ENCODE results near the gene ANKRD49. TPM values are rescaled to one million over a fixed set of nuclear protein-coding genes. Genes with fewer than 3 reads are reported as not detected.
A peak's percentile ranks its signal among the peaks of the same experiment; 100 is the strongest.

The ANKRD49 gene
- total and polyA plus RNA-seq, 2 of the 8 experiments (the other 6 are each of a cell fraction or from before 2014, with no cell fraction given), result 7.4 to 12.2 TPM

DNA sequence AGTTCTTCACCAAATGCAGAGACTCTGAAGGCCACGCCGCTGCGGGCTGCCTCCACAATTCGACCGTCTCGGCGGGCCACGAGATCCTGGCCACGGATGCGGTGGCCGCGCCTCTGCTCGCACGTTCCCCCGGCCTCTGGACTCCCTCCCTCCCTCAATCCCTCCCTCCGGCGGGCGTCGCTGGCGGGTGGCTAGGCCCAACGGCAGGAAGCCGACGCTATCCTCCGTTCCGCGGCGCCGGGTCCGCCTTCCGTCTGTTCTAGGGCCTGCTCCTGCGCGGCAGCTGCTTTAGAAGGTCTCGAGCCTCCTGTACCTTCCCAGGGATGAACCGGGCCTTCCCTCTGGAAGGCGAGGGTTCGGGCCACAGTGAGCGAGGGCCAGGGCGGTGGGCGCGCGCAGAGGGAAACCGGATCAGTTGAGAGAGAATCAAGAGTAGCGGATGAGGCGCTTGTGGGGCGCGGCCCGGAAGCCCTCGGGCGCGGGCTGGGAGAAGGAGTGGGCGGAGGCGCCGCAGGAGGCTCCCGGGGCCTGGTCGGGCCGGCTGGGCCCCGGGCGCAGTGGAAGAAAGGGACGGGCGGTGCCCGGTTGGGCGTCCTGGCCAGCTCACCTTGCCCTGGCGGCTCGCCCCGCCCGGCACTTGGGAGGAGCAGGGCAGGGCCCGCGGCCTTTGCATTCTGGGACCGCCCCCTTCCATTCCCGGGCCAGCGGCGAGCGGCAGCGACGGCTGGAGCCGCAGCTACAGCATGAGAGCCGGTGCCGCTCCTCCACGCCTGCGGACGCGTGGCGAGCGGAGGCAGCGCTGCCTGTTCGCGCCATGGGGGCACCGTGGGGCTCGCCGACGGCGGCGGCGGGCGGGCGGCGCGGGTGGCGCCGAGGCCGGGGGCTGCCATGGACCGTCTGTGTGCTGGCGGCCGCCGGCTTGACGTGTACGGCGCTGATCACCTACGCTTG, 50.2 kb downstream of the ANKRD49 start, which contains the start of gene FUT4:
FUT4 (plus strand) TSS at position 227 of the 951 bp plus-strand sequence; CDS start at position 440, 213 bp downstream.
- Histone ChIP-seq H3K9ac (replicated peaks in 1 of 4; ENCODE audit: extremely low read depth in 1 of 4, low read depth in 3 of 4, low read length in 3 of 4) (peak within 1 kb of the TSS; percentile 55 to 79 (median 60)), H3K4me2 (ENCODE audit: insufficient read depth in 1 of 2, low read depth in 2 of 2, low read length in 2 of 2) (peak within 1 kb of the TSS; percentile 68 to 87), H4K5ac (ENCODE audit: insufficient read length, low read depth, low read length) (peak within 1 kb of the TSS; percentile 66), H3K27me3 (replicated peaks in 1 of 4; ENCODE audit: control insufficient read depth in 3 of 4, extremely low read depth in 1 of 4, insufficient read depth in 3 of 4, low read length in 3 of 4) (peaks cover 6 to 20% (median 18%) of the 10 kb centered on the region in 4 experiments), H2BK20ac (ENCODE audit: low read length) (no peak within 1 kb of the TSS), H2BK12ac (ENCODE audit: low read depth, low read length) (0 out of 2 replicates have a peak within 1 kb of the TSS, but pooled peaks have one; percentile 42), H2AFZ (ENCODE audit: low read length) (peak within 1 kb of the TSS; percentile 45; the same call in 1 of the 2 replicates), H3K79me2 (ENCODE audit: control insufficient read depth in 1 of 2, insufficient read depth in 2 of 2, low read length in 2 of 2) (no peaks in the 10 kb centered on the region), H3K18ac (ENCODE audit: extremely low read depth, low read length) (peak within 1 kb of the TSS; percentile 95), H2AK5ac (ENCODE audit: low read depth, low read length) (no peak within 1 kb of the TSS), H2BK120ac (replicated peaks; ENCODE audit: low read depth, low read length) (no peak within 1 kb of the TSS), H4K91ac (replicated peaks; ENCODE audit: insufficient read length, low read length) (peak within 1 kb of the TSS; percentile 93), H3K23ac (ENCODE audit: insufficient read length) (no peak within 1 kb of the TSS), H3K79me1 (ENCODE audit: low read depth, low read length) (0 out of 2 replicates have a peak, but pooled peaks cover 2% of the 10 kb centered on the region), H4K20me1 (replicated peaks in 1 of 2; ENCODE audit: control insufficient read depth in 1 of 2, insufficient read depth in 2 of 2, low read length in 2 of 2) (no peaks in the 10 kb centered on the region), H3K23me2 (ENCODE audit: low read depth, low read length) (peaks cover 18% of the 10 kb centered on the region), H3K4me3 (ENCODE audit: extremely low read depth in 1 of 4, insufficient read depth in 2 of 4, low read depth in 3 of 4, low read length in 4 of 4) (peak within 1 kb of the TSS; percentile 50 to 75 (median 57)), H2BK15ac (ENCODE audit: low read length) (no peak within 1 kb of the TSS), H3K56ac (replicated peaks; ENCODE audit: insufficient read length, low read depth, low read length) (peak within 1 kb of the TSS; percentile 56), H3K4me1 (replicated peaks in 1 of 4; ENCODE audit: control insufficient read depth in 3 of 4, insufficient read depth in 4 of 4, low read length in 3 of 4) (peaks cover 5 to 9% (median 8%) of the 10 kb centered on the region in 4 experiments; a peak in 6 of 7 replicates), H2BK5ac (ENCODE audit: low read depth, low read length) (peak within 1 kb of the TSS; percentile 82; the same call in 1 of the 2 replicates), H3K9me3 (ENCODE audit: insufficient read depth in 2 of 2, low read depth in 1 of 2, low read length in 1 of 2) (no peaks in the 10 kb centered on the region), H3K14ac (ENCODE audit: insufficient read length) (no peak within 1 kb of the TSS), H3K4ac (replicated peaks; ENCODE audit: insufficient read length, low read depth, low read length) (peak within 1 kb of the TSS; percentile 32), H3K36me3 (ENCODE audit: control insufficient read depth in 2 of 4, insufficient read depth in 4 of 4, low read length in 3 of 4) (no peaks in the 10 kb centered on the region), H4K8ac (ENCODE audit: extremely low read depth, insufficient read depth, low read length) (peak within 1 kb of the TSS; percentile 78), H3K27ac (ENCODE audit: low read depth, low read length) (0 out of 2 replicates have a peak within 1 kb of the TSS, but pooled peaks have one; percentile 23)
- ChIA-PET CTCF (ENCODE audit: partially characterized antibody) (interaction anchor here (0.8 to 1.4 kb wide), 3 partner anchors 12 to 772 kb away, joined by 3 to 4 read pairs (median 3); no protein-coding TSS in a partner anchor), POLR2A (ENCODE audit: partially characterized antibody) (interaction anchor here (0.9 to 1.2 kb wide), 4 partner anchors 22 to 523 kb away, joined by 3 read pairs; partner anchors contain the start of gene AMOTL1)
- 4% methylated on average over 47 of the region's 109 CpGs; no CpG with 5 or more reads in 1 of the 2 experiments for WGBS, 2 experiments (ENCODE audit: extremely low coverage in 1 of 2, insufficient coverage in 1 of 2, insufficient read length in 1 of 2, insufficient replicate concordance in 2 of 2, low coverage in 1 of 2, low lambda C conversion rate in 2 of 2, missing lambda C conversion rate in 1 of 2)
- FAIRE-seq (no peak), DNase-seq (ENCODE audit: low read depth in 1 of 2, low spot score in 2 of 2) (peak; percentile 51 to 89)
- peak; percentile 34; the same call in 1 of the 2 replicates for TF ChIP-seq TBP (IDR thresholded peaks at IDR 0.05; ENCODE audit: low read depth, low read length)
- TF ChIP-seq BACH1 (IDR thresholded peaks at IDR 0.05; ENCODE audit: low read length), result no peak
- peak; percentile 4 for TF ChIP-seq RNF2 (IDR thresholded peaks at IDR 0.05; ENCODE audit: borderline replicate concordance, low read depth, low read length, missing control alignments, poor library complexity, severe bottlenecking)
- peak; percentile 74 for TF ChIP-seq PHF8 (conservative IDR thresholded peaks at IDR 0.05; ENCODE audit: low read depth, low read length)
- TF ChIP-seq POLR2A (IDR thresholded peaks at IDR 0.05; ENCODE audit: control extremely low read depth in 1 of 2, low read depth in 2 of 2, low read length in 2 of 2), result peak; percentile 35 to 46; a peak in 2 of 3 replicates
- no peak for TF ChIP-seq NRF1 (IDR thresholded peaks at IDR 0.05; ENCODE audit: low read depth, low read length)
- no peak for TF ChIP-seq EZH2 (IDR thresholded peaks at IDR 0.05; ENCODE audit: low read depth, low read length, severe bottlenecking)
- peak; percentile 81 for TF ChIP-seq RBBP5 (IDR thresholded peaks at IDR 0.05; ENCODE audit: borderline replicate concordance, low read depth, low read length)

Measured in H1 (cell line).